Ascending aorta (tissue), 2 donors: ENCODE measurements around the gene DCBLD2. TPM values are rescaled to one million over a fixed set of nuclear protein-coding genes. Genes with fewer than 3 reads are reported as not detected.

Experiments used
- DNase-seq, 2 donors: peaks; one replicate each; pipeline ENCODE4 v3.0.0-alpha.2; 2019; ENCODE audit warnings: low spot score in 2 of 2
- H3K27ac ChIP-seq, 2 donors: fragments of 200-600 bp; sonication (generic); one replicate each; pipeline ENCODE4 v1.5.1; 2016 to 2017; ENCODE audit warnings: mild to moderate bottlenecking in 1 of 2
- H3K27me3 ChIP-seq: fragments of 200-600 bp; sonication (generic); one replicate; pipeline ENCODE4 v1.5.1; 2017
- H3K36me3 ChIP-seq, 2 donors: fragments of 200-600 bp; sonication (generic); one replicate each; pipeline ENCODE4 v1.5.1; 2016
- H3K4me1 ChIP-seq, 2 donors: fragments of 200-600 bp; sonication (generic); one replicate each; pipeline ENCODE4 v1.5.1; 2016 to 2017; ENCODE audit warnings: mild to moderate bottlenecking in 1 of 2
- H3K4me3 ChIP-seq, 2 donors: fragments of 200-600 bp; sonication (generic); one replicate each; pipeline ENCODE4 v1.5.1; 2016 to 2017; ENCODE audit warnings: mild to moderate bottlenecking in 1 of 2
- H3K9me3 ChIP-seq, 2 donors: fragments of 200-600 bp; sonication (generic); one replicate each; pipeline ENCODE4 v1.5.1; 2016
- intact Hi-C: fragments of 100-400 bp; cut with DNase I; formaldehyde crosslinking; loops from one replicate; pipeline ENCODE4 v1.15.1; 2023
- total RNA-seq: library from RNA; depleted of rRNA; stranded (reverse); fragments of >200 nt; gene quantifications from one replicate; pipeline ENCODE4 v1.1.0, GENCODE V29; 2016
- TF ChIP-seq, protein P1 (sequence below), 3 experiments: fragments of 200-600 bp in 2 of 3; fragments of 450-650 bp in 1 of 3; sonication (generic) in 2 of 3; IDR thresholded peaks; one replicate each; pipeline ENCODE4 v1.5.1; 2016 to 2019; ENCODE audit warnings: antibody characterized with exemption in 3 of 3, mild to moderate bottlenecking in 1 of 3, moderate library complexity in 1 of 3

DCBLD2 gene
- total RNA-seq, 1 donor from 2014 or later, result 16.3 TPM

DNA sequence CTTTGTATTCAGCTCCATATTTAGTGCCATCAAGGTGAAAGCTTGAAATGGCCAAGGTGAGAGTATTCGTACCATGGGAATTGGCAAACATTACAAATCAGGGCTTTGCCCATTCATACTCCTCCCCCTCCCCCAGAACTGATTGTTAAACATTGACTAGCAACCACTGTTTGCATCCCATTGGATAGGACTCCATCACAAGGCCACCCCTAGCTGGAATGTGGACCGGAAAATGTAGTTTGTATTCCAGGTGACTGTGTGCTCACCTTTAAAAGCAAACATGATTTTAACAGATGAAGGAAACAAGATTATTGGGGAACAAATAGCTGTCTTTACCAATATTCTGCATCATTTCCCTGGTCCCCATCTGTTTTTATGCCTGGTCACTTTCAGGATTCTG lies 124.2 kb downstream of the DCBLD2 start:
- H3K27ac ChIP-seq, result peak overlapping the region; percentile 76 to 77

DNA sequence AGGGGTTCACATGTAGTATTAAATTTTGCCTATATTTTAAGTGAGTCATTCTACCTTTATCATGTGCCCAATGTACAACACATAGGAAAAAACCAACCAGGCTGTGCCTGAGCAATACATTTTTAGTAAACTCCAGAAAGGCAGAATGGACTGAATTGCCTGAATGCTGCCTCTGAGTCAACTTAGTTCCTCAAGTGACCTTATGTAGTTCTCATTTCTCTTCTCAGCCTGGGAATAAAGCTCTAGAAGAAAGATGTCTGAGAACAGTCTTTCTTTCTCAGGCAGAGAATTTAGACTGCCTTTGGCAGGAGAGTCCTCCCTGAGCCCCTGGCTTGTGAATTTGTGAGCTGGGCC lies 125.4 kb downstream of the DCBLD2 start:
- Histone ChIP-seq H3K4me3 (no peak overlapping the region), H3K27ac (peak overlapping the region; percentile 76 to 77), H3K9me3 (no peaks in the 10 kb centered on the region), H3K27me3 (no peaks in the 10 kb centered on the region), H3K36me3 (no peaks in the 10 kb centered on the region), H3K4me1 (peaks cover 13 to 33% of the 10 kb centered on the region in 2 donors)
- TF ChIP-seq, protein P1, sequence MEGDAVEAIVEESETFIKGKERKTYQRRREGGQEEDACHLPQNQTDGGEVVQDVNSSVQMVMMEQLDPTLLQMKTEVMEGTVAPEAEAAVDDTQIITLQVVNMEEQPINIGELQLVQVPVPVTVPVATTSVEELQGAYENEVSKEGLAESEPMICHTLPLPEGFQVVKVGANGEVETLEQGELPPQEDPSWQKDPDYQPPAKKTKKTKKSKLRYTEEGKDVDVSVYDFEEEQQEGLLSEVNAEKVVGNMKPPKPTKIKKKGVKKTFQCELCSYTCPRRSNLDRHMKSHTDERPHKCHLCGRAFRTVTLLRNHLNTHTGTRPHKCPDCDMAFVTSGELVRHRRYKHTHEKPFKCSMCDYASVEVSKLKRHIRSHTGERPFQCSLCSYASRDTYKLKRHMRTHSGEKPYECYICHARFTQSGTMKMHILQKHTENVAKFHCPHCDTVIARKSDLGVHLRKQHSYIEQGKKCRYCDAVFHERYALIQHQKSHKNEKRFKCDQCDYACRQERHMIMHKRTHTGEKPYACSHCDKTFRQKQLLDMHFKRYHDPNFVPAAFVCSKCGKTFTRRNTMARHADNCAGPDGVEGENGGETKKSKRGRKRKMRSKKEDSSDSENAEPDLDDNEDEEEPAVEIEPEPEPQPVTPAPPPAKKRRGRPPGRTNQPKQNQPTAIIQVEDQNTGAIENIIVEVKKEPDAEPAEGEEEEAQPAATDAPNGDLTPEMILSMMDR (IDR thresholded peaks at IDR 0.05), result no peak
- DNase-seq, result no peak
- intact Hi-C loops, result loop anchor here (2.0 to 5.0 kb wide), 2 partner anchors 43 to 89 kb away; no protein-coding TSS in a partner anchor

More for the DNA sequence above, 124.2 kb downstream of the DCBLD2 start:
- H3K4me1 ChIP-seq, result peaks cover 13 to 45% of the 10 kb centered on the region in 2 donors
- no peak for DNase-seq
- H3K4me3 ChIP-seq, result no peak overlapping the region
- intact Hi-C loops, result loop anchor here (2.0 to 5.0 kb wide), 2 partner anchors 44 to 90 kb away; no protein-coding TSS in a partner anchor
- H3K36me3 ChIP-seq, result no peaks in the 10 kb centered on the region
- H3K27me3 ChIP-seq, result no peaks in the 10 kb centered on the region
- H3K9me3 ChIP-seq, result no peaks in the 10 kb centered on the region
- TF ChIP-seq, protein P1 (IDR thresholded peaks at IDR 0.05), result no peak

DNA sequence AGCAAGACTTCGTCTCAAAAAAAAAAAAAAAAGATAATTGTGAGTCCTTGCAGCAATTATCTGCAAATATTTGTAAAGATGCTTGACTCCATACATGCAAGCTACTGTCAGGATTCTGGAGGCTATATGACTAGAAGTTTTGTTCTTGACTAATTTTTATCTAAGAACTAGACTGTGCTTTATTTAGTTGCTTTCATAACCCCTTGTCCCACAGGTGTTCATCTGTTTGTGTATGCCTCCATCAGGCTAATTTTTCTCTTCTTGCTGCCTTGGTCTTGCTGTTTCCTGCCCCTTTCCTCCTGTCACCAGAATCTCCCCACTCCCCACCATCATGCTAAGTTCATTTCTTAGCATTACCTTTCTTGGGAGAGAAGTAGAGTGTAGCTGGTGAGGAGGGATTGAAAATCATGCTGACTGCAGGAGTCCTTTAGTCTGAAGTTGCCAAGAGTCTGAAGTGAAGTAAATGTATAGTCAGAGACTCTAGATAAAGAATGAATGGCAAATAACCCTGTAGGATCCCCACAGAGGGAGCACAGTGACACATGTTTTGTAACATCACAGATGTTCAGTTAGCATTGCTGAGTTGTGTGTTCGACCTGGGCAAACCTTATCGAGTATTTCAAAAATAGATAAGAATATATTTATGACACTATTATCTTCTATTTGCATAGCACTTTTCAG lies 125.9 kb downstream of the DCBLD2 start:
- no peak overlapping the region for H3K4me3 ChIP-seq
- no peak for DNase-seq
- peaks cover 13 to 33% of the 10 kb centered on the region in 2 donors for H3K4me1 ChIP-seq
- H3K36me3 ChIP-seq, result no peaks in the 10 kb centered on the region
- H3K27ac ChIP-seq, result peak overlapping the region in 1 of 2 donors; percentile 76
- no peaks in the 10 kb centered on the region for H3K9me3 ChIP-seq
- TF ChIP-seq, protein P1 (IDR thresholded peaks at IDR 0.05), result no peak
- no peaks in the 10 kb centered on the region for H3K27me3 ChIP-seq
- intact Hi-C loops, result loop anchor here (2.0 to 5.0 kb wide), 2 partner anchors 43 to 88 kb away; no protein-coding TSS in a partner anchor

DNA sequence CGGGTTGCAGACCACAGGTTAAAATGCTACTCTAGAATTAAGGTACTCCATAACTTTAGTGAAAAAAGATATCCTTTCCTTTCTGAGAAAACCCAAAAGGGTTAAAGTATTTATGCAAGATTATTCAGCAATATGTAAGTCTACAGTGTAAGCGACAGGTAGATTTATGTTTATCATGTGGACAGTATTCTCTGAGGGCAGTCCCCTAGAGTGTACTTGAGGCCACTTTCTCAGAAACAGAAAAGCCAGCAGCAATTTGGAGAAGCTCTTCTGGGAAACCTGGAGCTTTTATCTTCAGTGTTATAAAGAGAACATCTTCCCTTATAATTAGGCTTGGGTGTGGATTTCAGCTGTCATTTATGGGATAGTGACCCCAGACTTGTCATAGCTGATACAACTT lies 129.5 kb downstream of the DCBLD2 start:
- DNase-seq, result no peak
- TF ChIP-seq, protein P1 (IDR thresholded peaks at IDR 0.05), result no peak
- Histone ChIP-seq H3K9me3 (no peaks in the 10 kb centered on the region), H3K27me3 (no peaks in the 10 kb centered on the region), H3K36me3 (no peaks in the 10 kb centered on the region), H3K4me3 (no peak overlapping the region), H3K4me1 (peaks cover 0 to 5% of the 10 kb centered on the region in 2 donors), H3K27ac (no peak overlapping the region)
- intact Hi-C loops, result no loop called here

- no peak for DNase-seq
- Histone ChIP-seq H3K36me3 (no peaks in the 10 kb centered on the region), H3K4me1 (no peaks in the 10 kb centered on the region), H3K4me3 (no peak overlapping the region), H3K27ac (no peak overlapping the region), H3K27me3 (no peaks in the 10 kb centered on the region), H3K9me3 (no peaks in the 10 kb centered on the region)
- intact Hi-C loops, result no loop called here
- TF ChIP-seq, protein P1 (IDR thresholded peaks at IDR 0.05), result no peak
These were observed 131.0 kb downstream of the DCBLD2 start for GRCh38 chr3:98770261-98771039.
